H9 (cell line): ENCODE measurements around the gene CDADC1. TPM values are rescaled to one million over a fixed set of nuclear protein-coding genes. Genes with fewer than 3 reads are reported as not detected.
"Not testable (repeated sequence)": the region's sequence is repeated elsewhere in the genome, so short reads cannot be mapped to it uniquely, and the experiment has no call there.

ENCODE experiments used
- DNase-seq: peaks from one replicate; pipeline ENCODE4 v3.0.0-alpha.2; 2017
- H2AFZ ChIP-seq: one replicate; pipeline ENCODE4 v1.6.1; 2013; ENCODE audit warnings: mild to moderate bottlenecking, low read length, control low read depth, moderate library complexity
- H2AK5ac ChIP-seq: 2 replicates; pipeline ENCODE4 v1.6.1; 2013; ENCODE audit warnings: low read length, control low read depth, mixed read lengths; ENCODE audit not compliant: insufficient read length
- H2BK120ac ChIP-seq: one replicate; pipeline ENCODE4 v1.6.1; 2013; ENCODE audit warnings: low read depth, mild to moderate bottlenecking, low read length, control low read depth, inconsistent platforms; ENCODE audit not compliant: poor library complexity, severe bottlenecking
- H2BK12ac ChIP-seq: 2 replicates; pipeline ENCODE4 v1.6.1; 2013; ENCODE audit warnings: low read length, control low read depth, mixed read lengths, low read depth; ENCODE audit not compliant: insufficient read length
- H2BK15ac ChIP-seq: 2 replicates; pipeline ENCODE4 v1.6.1; 2013; ENCODE audit warnings: low read depth, low read length, control low read depth
- H2BK20ac ChIP-seq: one replicate; pipeline ENCODE4 v1.6.1; 2013; ENCODE audit warnings: low read depth, mild to moderate bottlenecking, low read length, control low read depth, inconsistent platforms; ENCODE audit not compliant: poor library complexity, severe bottlenecking
- H2BK5ac ChIP-seq: 2 replicates; pipeline ENCODE4 v1.6.1; 2013; ENCODE audit warnings: low read length, control low read depth, mixed read lengths; ENCODE audit not compliant: insufficient read length
- H3K14ac ChIP-seq: 2 replicates; pipeline ENCODE4 v1.6.1; 2013; ENCODE audit warnings: low read length, control low read depth; ENCODE audit not compliant: insufficient read depth
- H3K18ac ChIP-seq: 2 replicates; pipeline ENCODE4 v1.6.1; 2013; ENCODE audit warnings: low read depth, mild to moderate bottlenecking, mixed read lengths, low read length, control low read depth; ENCODE audit not compliant: insufficient read length
- H3K23ac ChIP-seq: 2 replicates; pipeline ENCODE4 v1.6.1; 2013; ENCODE audit warnings: low read length, control low read depth, mixed read lengths, low read depth; ENCODE audit not compliant: insufficient read length
- H3K23me2 ChIP-seq: 2 replicates; pipeline ENCODE4 v1.6.1; 2013; ENCODE audit warnings: low read depth, mild to moderate bottlenecking, mixed read lengths, low read length, control low read depth; ENCODE audit not compliant: insufficient read length, poor library complexity, severe bottlenecking
- H3K27ac ChIP-seq: 2 replicates; pipeline ENCODE4 v1.5.1; 2013; ENCODE audit warnings: low read length, control low read depth, mixed read lengths, low read depth; ENCODE audit not compliant: insufficient read length
- H3K27me3 ChIP-seq: 2 replicates; pipeline ENCODE4 v1.6.1; 2013; ENCODE audit warnings: low read length, control low read depth, inconsistent platforms; ENCODE audit not compliant: insufficient read depth
- H3K4ac ChIP-seq: 2 replicates; pipeline ENCODE4 v1.6.1; 2013; ENCODE audit warnings: low read depth, mild to moderate bottlenecking, control low read depth, inconsistent platforms, low read length, moderate library complexity
- H3K4me1 ChIP-seq: 2 replicates; pipeline ENCODE4 v1.6.1; 2013; ENCODE audit warnings: low read length, control low read depth, inconsistent platforms; ENCODE audit not compliant: insufficient read depth
- H3K4me2 ChIP-seq: 2 replicates; pipeline ENCODE4 v1.6.1; 2013; ENCODE audit warnings: low read length, control low read depth, mixed read lengths; ENCODE audit not compliant: insufficient read length, insufficient read depth
- H3K56ac ChIP-seq: 2 replicates; pipeline ENCODE4 v1.6.1; 2013; ENCODE audit warnings: low read depth, mild to moderate bottlenecking, mixed read lengths, low read length, control low read depth; ENCODE audit not compliant: insufficient read length
- H3K79me1 ChIP-seq: 2 replicates; pipeline ENCODE4 v1.6.1; 2013; ENCODE audit warnings: low read depth, mild to moderate bottlenecking, moderate library complexity, low read length, control low read depth, inconsistent platforms; ENCODE audit not compliant: insufficient read depth, poor library complexity, severe bottlenecking
- H3K79me2 ChIP-seq: 2 replicates; pipeline ENCODE4 v1.6.1; 2013; ENCODE audit warnings: low read length, control low read depth, inconsistent platforms; ENCODE audit not compliant: insufficient read depth
- H3K9ac ChIP-seq: 2 replicates; pipeline ENCODE4 v1.6.1; 2013; ENCODE audit warnings: low read length, control low read depth, mixed read lengths; ENCODE audit not compliant: insufficient read length; ENCODE audit errors: extremely low read depth
- H3K9me3 ChIP-seq: one replicate; pipeline ENCODE4 v1.6.1; 2013; ENCODE audit warnings: low read depth, low read length, inconsistent platforms; ENCODE audit not compliant: control insufficient read depth
- H3T11ph ChIP-seq: one replicate; pipeline ENCODE4 v1.6.1; 2013; ENCODE audit warnings: mild to moderate bottlenecking, low read length, control low read depth, inconsistent platforms
- H4K20me1 ChIP-seq: one replicate; pipeline ENCODE4 v1.6.1; 2013; ENCODE audit not compliant: control insufficient read depth, insufficient read length, insufficient read depth
- H4K5ac ChIP-seq: 2 replicates; pipeline ENCODE4 v1.6.1; 2013; ENCODE audit warnings: low read depth, mild to moderate bottlenecking, mixed read lengths, low read length, control low read depth; ENCODE audit not compliant: insufficient read length
- H4K8ac ChIP-seq: replicated peaks from 2 replicates; pipeline ENCODE4 v1.6.1; 2013; ENCODE audit warnings: low read length, control low read depth, mixed read lengths, low read depth; ENCODE audit not compliant: insufficient read length
- H4K91ac ChIP-seq: 2 replicates; pipeline ENCODE4 v1.6.1; 2013; ENCODE audit warnings: low read depth, mild to moderate bottlenecking, moderate library complexity, mixed read lengths, low read length, control low read depth; ENCODE audit not compliant: insufficient read length
- H3K27ac Mint-ChIP-seq, 3 experiments: 2 replicates in 2 of 3; 3 replicates in 1 of 3; pipeline ENCODE4 v1.8.0; 2020 to 2021; ENCODE audit warnings: mixed read lengths in 3 of 3, mild to moderate bottlenecking in 1 of 3, moderate library complexity in 1 of 3
- H3K27me3 Mint-ChIP-seq: 2 replicates; pipeline ENCODE4 v1.8.0; 2021; ENCODE audit warnings: low read depth, mild to moderate bottlenecking, moderate library complexity, mixed read lengths
- H3K36me3 Mint-ChIP-seq, 3 experiments: 2 replicates in 2 of 3; 3 replicates in 1 of 3; pipeline ENCODE4 v1.8.0; 2020 to 2021; ENCODE audit warnings: low read depth in 3 of 3, mixed read lengths in 3 of 3; ENCODE audit not compliant: insufficient read depth in 1 of 3
- H3K4me1 Mint-ChIP-seq, 2 experiments: 2 replicates each; pipeline ENCODE4 v1.8.0; 2020; ENCODE audit warnings: mixed read lengths in 2 of 2
- H3K4me3 Mint-ChIP-seq, 2 experiments: 2 replicates in 1 of 2; 3 replicates in 1 of 2; pipeline ENCODE4 v1.8.0; 2020 to 2021; ENCODE audit warnings: mild to moderate bottlenecking in 2 of 2, mixed read lengths in 2 of 2, moderate library complexity in 1 of 2
- H3K9me3 Mint-ChIP-seq, 2 experiments: 2 replicates in 1 of 2; 3 replicates in 1 of 2; pipeline ENCODE4 v1.8.0; 2020; ENCODE audit warnings: mild to moderate bottlenecking in 2 of 2, mixed read lengths in 2 of 2, moderate library complexity in 1 of 2
- WGBS: extraction: QIAGEN DNeasy Blood & Tissue Kit; methylation state at CpG from one replicate; pipeline ENCODE4 v1.1.7; 2013; ENCODE audit warnings: missing lambda C conversion rate, low lambda C conversion rate, mixed read lengths; ENCODE audit not compliant: insufficient read length; ENCODE audit errors: extremely low coverage; 5-methylcytosine and 5-hydroxymethylcytosine counted together
- total RNA-seq: library from RNA; stranded (reverse); gene quantifications from 2 replicates; pipeline ENCODE4 v1.2.1, GENCODE V29; 2021
- TF ChIP-seq, protein P1 (sequence below): fragments of 200-600 bp; sonication (generic); conservative IDR thresholded peaks from 3 replicates; pipeline ENCODE4 v1.8.0; 2021; ENCODE audit warnings: antibody characterized with exemption, mild to moderate bottlenecking

CDADC1 gene
- total RNA-seq, 1 experiment from 2014 or later: 4.9 TPM

GRCh38 chr13:49292742-49293486, 45.2 kb downstream of the CDADC1 start:
- H3K9ac ChIP-seq: no peak overlapping the region
- no peaks in the 10 kb centered on the region for H3K79me2 ChIP-seq
- TF ChIP-seq, protein P1, sequence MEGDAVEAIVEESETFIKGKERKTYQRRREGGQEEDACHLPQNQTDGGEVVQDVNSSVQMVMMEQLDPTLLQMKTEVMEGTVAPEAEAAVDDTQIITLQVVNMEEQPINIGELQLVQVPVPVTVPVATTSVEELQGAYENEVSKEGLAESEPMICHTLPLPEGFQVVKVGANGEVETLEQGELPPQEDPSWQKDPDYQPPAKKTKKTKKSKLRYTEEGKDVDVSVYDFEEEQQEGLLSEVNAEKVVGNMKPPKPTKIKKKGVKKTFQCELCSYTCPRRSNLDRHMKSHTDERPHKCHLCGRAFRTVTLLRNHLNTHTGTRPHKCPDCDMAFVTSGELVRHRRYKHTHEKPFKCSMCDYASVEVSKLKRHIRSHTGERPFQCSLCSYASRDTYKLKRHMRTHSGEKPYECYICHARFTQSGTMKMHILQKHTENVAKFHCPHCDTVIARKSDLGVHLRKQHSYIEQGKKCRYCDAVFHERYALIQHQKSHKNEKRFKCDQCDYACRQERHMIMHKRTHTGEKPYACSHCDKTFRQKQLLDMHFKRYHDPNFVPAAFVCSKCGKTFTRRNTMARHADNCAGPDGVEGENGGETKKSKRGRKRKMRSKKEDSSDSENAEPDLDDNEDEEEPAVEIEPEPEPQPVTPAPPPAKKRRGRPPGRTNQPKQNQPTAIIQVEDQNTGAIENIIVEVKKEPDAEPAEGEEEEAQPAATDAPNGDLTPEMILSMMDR: no peak
- H3K27ac Mint-ChIP-seq: no peak overlapping the region
- H4K8ac ChIP-seq: no peak overlapping the region
- H2BK5ac ChIP-seq: no peak overlapping the region
- no peak overlapping the region for H2BK20ac ChIP-seq
- H2BK12ac ChIP-seq: peak overlapping the region; percentile 64
- no CpG with 5 or more reads among the region's 6 CpGs for WGBS
- no peak overlapping the region for H2BK120ac ChIP-seq
- no peak overlapping the region for H4K91ac ChIP-seq
- H3K9me3 ChIP-seq: no peaks in the 10 kb centered on the region
- no peaks in the 10 kb centered on the region for H3K4me1 ChIP-seq
- no peaks in the 10 kb centered on the region for H4K20me1 ChIP-seq
- H2AK5ac ChIP-seq: no peak overlapping the region
- H3K56ac ChIP-seq: no peak overlapping the region
- no peaks in the 10 kb centered on the region for H3K4me1 Mint-ChIP-seq
- no peak overlapping the region for H3K27ac ChIP-seq
- no peak for DNase-seq
- no peak overlapping the region for H3K18ac ChIP-seq
- no peak overlapping the region for H3K14ac ChIP-seq
- H2BK15ac ChIP-seq: no peak overlapping the region
- H3K4me3 Mint-ChIP-seq: no peak overlapping the region
- H3K27me3 ChIP-seq: no peaks in the 10 kb centered on the region
- no peak overlapping the region for H3K23ac ChIP-seq
- no peak overlapping the region for H3T11ph ChIP-seq
- H3K36me3 Mint-ChIP-seq: no peaks in the 10 kb centered on the region
- H3K4ac ChIP-seq: no peak overlapping the region
- H4K5ac ChIP-seq: no peak overlapping the region
- H2AFZ ChIP-seq: no peak overlapping the region
- no peaks in the 10 kb centered on the region for H3K9me3 Mint-ChIP-seq
- no peak overlapping the region for H3K4me2 ChIP-seq
- H3K23me2 ChIP-seq: no peaks in the 10 kb centered on the region
- no peaks in the 10 kb centered on the region for H3K79me1 ChIP-seq
- H3K27me3 Mint-ChIP-seq: no peaks in the 10 kb centered on the region

DNA sequence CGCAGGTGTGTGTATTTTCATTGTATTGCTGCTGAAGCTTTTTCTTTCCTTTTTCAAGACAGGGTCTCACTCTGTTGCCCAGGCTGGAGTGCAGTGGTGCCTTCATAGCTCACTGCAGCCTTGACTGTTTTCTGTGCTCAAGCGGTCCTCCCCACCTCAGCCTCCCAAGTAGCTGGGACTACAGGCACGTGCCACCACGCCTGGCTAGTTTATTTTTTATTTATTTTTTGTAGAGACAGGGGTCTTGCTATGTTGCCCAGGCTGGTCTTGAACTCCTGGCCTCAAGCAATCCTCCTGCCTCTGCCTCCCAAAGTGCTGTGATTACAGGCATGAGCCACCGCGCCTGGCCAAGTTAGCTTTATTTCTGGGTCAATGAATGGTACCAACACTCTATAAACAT, 47.0 kb downstream of the CDADC1 start:
- H3K18ac ChIP-seq, H4K8ac ChIP-seq, H3K9me3 ChIP-seq, H2BK120ac ChIP-seq, H4K5ac ChIP-seq, H3K4me1 Mint-ChIP-seq, H4K91ac ChIP-seq, H3K4ac ChIP-seq, H3T11ph ChIP-seq, H3K27me3 ChIP-seq, H3K23me2 ChIP-seq, H3K79me1 ChIP-seq, H3K27ac Mint-ChIP-seq, H2BK12ac ChIP-seq, H3K27ac ChIP-seq, H3K4me3 Mint-ChIP-seq, H3K9me3 Mint-ChIP-seq, H3K36me3 Mint-ChIP-seq, H3K23ac ChIP-seq, DNase-seq, H2AFZ ChIP-seq, H2AK5ac ChIP-seq, H2BK20ac ChIP-seq, H3K4me2 ChIP-seq, H3K4me1 ChIP-seq, H2BK15ac ChIP-seq, H3K27me3 Mint-ChIP-seq, H4K20me1 ChIP-seq, H3K14ac ChIP-seq, H3K79me2 ChIP-seq, H3K9ac ChIP-seq, H3K56ac ChIP-seq, H2BK5ac ChIP-seq: not testable (repeated sequence)
- no CpG with 5 or more reads among the region's 6 CpGs for WGBS
